ENCODE results near the gene LTBR.
A peak's percentile ranks its signal among the peaks of the same experiment; 100 is the strongest.
"Not testable (repeated sequence)": the region's sequence is repeated elsewhere in the genome, so short reads cannot be mapped to it uniquely, and the experiment has no call there.

The LTBR gene

DNA sequence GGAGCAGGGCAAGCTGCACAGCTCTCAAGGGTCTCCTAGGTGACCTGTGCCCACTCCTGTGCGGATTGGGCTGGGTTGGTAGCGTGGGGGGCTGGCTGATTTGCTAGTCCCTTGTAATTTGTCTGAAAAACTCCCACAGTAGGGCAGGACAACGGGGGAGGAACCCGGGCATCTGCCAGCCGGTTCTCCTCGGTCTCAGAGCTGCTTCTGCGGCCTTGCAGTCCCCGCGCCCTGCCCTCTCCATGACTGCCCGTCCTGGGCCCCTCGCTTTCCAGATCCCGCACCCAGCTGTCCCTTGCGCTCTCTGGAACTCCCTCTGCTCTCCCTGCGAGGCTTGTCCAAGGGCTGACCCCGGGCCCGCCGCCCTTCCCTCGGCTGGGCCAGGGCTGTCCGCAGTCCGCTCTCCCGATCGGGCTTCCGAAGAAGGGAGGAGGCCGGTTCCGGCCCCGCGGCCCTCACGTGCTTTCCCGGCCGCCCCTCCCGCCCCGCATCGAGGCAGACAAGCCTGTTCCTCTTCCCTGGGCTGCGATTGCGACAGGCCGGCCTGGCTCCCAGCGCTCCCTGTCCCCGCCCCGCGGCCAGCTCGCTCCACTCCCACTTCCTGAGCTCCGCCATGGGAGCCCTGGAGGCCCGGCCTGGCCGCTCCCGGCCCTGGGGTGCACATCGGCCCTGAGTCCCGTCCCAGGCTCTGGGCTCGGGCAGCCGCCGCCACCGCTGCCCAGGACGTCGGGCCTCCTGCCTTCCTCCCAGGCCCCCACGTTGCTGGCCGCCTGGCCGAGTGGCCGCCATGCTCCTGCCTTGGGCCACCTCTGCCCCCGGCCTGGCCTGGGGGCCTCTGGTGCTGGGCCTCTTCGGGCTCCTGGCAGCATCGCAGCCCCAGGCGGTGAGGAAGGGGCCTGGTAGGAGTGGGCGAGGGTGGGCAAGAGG, at the start of gene LTBR:
Gene LTBR, plus strand, starts transcription at position 591 of the 927 bp plus-strand sequence. Its CDS starts 197 bp downstream, at position 788.
- DNase-seq, result no peak

DNA sequence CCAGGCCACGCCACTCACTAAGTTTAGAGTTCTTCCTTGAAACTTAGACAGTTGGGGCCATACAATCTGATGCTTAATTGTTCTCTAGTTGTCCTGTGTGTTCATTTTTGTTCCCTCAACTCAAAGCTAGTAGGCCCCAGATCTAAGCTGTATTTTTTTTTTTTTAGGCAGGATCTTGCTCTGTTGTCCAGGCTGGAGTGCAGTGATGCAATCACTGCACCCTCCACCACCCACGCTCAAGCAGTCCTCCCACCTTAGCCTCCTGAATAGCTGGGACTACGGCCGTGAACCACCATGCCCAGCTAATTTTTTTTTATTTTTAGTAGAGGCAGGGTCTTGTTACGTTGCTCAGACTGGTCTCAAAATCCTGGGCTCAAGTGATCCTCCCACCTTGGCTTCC, 49.6 kb upstream of the LTBR start:
- DNase-seq, result no peak

DNA sequence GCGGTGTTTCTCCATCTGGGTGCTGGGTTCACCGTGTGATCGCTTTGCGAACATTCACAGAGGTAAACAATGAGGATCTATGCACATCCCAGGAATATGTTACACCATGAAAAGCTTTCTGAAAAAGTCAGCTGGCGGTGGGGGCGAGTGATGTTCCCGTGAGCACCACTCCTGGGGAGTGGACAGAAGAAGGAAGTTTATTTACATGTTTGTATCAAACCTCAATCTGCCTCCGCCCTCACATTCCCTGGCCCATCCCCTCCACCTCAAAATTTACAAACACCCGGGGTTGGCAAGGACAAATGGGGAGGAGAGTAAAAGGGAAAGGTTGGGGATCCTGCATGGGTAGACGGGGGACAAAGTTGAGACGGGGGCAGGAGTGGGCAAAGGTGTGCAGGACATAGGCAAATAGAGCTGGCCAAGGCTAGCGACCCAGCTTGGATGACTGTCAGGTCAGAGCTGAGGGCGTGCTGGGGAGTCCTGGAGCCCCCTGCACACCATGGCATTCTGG, 49.0 kb upstream of the LTBR start:
- no peak for DNase-seq

DNA sequence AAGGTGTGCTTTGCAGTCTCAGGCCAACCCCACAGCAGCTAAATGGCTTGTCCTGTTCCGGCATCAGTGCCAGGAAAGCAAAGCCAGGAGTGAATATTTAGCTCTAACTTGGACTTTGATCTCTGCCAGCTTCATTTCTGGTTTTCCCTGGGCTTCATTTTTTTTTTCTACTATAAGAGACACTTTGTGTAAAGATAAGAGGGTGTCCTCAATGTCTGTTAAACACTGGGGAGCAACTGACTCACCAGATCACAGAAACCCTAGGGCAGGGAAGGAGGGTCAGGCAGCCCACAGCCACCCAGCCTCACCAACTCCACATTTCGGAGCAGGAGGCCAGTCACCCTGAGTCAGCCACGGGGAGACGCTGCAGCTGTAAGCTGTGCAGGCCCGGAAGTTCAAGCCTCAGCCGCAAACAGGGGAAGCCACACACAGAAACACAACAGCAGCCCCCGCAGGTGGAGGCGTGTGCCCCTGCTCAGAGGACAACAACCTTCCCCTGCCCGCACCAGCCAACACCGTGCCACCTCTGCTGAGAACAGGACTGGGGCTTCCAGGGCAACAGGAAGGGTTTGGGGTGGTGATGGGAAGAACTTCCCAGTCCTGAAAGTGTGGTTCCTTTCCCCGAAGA, 48.4 kb upstream of the LTBR start:
- DNase-seq, result peak; percentile 94

DNA sequence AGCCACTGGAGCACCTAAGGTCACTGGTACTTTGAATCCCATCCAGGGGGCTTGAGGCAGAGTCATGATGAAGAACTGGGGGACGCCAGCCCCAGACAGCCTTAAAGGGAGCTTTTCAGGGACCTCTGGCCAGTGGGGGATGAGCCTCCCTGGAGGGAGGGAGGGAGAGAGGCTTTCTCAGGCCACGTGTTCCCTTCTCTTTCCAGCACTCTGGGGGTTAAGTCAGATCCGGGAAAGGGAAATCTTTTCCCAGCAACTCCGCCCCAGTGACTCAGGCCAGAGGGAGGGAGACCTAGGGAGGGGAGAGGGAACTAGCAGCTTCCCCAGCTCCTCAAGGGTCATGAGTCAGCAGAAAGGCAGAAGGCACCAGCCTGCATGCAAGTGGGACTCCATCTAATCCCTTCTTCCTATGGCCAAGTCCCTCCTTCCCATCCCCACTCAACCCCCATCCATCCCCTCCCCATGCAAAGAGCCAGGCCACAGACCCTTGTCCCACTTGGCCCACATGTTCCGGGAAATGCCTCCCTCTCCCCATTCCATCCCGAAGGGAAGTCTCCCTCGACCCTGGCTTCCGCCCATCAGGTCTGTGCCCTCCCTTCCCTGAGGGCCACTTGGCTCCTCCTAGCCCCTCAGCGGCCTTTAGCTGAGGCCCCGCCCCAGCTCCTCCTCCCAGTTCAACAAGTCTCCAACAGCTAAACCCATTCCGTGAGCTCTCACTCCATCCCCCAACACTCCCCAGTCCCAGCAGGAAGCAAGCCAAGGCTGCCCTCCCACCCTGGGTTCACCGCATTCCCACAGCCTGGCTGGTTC, 47.7 kb upstream of the LTBR start:
- DNase-seq, result peak; percentile 81

DNA sequence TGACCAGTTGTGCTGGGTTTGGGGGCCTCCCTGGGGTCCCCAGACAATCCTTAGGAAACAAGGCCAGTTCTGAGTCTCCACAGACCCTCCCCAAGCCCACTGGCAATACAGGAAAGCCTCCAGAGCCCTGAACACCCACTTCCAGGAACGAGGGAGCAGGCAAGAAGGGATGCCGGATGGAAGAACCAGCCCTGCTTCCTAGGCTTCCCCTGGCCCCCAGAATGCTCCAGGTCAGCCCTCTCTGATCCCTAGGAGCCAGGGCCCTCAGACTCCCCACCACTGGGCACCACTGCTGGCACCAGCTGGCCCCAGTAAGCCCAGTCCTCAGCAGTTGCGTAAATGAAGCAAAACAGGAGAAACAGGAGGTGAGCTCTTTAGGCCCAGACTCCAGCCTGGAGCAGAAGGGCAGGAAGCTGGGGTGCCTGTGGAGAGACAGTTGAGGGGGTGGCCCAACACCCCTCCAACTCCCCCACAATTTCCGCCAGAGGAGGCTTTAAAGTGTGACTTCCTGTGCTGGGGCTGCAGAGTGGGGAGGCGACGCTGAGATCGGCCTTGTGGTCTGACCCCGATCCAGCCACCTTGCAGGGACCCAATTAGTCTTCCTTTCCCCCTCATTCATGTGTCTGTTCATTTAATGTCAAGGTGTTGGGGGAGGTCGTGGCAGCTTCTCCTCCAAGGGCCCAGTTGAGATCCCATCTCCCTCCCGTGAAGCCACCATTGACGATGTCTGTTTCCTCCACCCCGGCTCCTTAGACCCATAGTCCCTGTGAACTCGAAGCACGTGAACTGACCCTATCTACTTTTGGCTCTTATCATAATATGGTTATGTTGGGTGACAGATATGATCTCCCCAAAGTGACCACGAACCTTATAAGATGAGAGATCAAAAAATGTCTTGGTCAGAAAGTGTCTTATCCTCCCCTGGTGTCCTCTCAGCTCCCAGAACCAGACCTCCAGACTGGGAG, 46.8 kb upstream of the LTBR start:
- peak; percentile 84 for DNase-seq

DNA sequence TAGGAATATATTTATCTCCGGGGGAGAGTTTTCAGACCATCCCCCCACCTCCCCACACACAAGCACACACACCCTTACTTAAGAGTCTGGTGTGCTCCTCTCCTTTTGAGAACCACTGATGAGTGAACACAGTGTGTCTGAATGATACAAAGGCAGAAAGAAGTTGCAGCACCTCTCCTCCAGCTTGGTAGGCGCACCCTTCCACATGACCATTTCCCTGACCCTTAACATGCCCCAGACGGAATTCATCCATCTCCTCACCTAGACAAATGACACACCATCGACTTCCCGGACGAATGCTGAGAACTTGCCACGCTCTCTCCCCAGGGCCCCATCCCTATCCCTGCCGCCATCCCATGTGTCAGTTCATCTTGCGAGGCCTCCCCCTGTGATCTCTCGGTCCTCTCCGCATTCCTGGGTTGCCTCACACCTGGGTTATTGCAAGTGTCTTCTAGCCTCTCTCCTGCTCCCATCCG, 46.0 kb upstream of the LTBR start:
- DNase-seq, result no peak

DNA sequence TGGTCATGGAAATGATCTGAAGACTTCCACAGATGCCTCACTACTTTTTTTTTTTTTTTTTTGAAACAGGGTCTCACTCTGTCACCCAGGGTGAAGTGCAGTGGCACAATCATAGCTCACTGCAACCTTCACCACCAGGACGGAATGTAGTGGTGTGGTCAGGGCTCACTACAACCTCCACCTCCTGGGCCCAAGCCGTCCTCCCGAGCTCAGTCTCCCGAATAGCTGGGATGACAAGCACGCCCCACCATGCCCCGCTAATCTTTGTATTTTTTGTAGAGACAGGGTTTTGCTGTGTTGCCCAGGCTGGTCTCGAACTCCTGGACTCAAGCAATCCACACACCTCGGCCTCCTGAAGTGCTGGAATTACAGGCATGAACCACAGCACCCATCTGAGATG, 45.4 kb upstream of the LTBR start:
- not testable (repeated sequence) for DNase-seq

DNA sequence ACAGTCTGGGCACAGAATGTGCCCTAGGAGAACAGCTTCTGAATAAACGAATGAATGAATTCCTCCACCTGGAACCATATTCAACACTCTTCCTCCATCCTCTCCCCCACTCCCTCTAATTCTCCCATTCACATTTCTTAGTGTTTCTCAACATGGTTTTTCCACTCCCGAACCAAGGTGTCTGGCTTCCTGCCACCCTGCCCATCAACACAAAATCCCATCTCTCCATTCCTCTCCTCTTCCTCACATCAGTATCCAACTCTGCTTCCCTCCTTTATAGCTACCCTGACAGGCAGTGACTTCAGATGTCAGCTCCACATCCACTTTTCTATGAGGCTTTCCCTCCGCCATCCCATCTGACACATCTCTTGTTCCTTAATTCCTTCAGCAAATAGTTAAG, 45.0 kb upstream of the LTBR start:
- no peak for DNase-seq

DNA sequence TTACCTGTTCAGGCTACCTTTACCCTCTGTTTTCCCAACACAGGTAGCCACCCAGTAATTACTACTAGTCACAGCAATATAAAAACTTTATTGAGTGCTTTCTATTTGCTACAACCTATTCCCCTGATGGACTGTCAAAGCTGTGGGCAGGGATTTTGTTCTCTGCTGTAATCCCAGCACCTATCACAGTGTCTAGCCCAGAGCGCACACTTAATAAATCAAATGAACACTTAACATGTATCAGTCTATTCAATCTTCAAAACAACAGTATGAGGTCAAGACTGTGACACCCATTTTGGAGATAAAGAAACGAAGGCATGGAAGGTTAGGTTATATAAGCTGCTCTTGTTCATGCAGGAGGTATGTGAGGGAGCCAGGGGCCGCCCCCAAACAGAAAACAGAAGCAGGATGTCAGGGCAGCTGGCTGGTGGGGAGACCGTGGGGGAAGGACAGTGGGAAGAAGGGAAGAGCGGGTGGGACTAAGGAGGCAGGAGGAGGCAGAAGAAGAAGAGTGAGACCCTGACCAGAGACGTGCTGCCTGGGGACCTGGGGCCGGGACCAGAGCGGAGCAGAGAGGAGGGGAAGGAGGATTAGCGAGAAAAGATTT, 43.8 kb upstream of the LTBR start:
- DNase-seq, result no peak

DNA sequence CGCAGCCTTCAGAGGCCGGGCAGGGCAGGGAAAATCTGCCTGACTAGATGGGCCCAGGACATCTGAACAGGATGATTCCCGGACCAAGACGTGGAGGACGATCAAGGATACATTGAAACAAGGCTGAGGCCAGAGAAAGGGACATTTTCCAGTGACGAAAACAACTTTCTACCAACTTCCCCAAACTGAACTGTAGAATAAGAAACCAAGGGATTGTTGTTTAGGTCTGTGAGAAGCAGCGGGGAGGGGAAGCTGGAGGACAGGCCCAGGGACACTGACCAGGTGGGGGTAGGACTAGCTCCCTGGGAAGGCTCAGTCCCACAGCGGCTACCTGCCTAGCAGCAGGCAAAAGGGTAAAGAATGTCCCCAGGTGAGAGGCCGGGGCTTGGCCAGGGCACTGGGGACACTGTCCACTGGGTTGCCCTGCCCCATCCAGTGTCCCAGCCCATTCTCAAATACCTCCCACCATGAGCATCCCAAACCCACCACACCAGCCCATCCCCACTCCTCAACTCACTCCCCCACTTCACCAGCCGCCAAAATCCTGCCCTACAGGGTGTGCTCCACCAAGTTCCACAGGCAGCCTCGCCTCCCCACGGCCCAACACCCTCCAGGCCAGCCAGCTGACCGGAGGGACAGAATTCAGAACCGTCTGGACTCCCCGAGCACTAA, 43.1 kb upstream of the LTBR start:
- no peak for DNase-seq

DNA sequence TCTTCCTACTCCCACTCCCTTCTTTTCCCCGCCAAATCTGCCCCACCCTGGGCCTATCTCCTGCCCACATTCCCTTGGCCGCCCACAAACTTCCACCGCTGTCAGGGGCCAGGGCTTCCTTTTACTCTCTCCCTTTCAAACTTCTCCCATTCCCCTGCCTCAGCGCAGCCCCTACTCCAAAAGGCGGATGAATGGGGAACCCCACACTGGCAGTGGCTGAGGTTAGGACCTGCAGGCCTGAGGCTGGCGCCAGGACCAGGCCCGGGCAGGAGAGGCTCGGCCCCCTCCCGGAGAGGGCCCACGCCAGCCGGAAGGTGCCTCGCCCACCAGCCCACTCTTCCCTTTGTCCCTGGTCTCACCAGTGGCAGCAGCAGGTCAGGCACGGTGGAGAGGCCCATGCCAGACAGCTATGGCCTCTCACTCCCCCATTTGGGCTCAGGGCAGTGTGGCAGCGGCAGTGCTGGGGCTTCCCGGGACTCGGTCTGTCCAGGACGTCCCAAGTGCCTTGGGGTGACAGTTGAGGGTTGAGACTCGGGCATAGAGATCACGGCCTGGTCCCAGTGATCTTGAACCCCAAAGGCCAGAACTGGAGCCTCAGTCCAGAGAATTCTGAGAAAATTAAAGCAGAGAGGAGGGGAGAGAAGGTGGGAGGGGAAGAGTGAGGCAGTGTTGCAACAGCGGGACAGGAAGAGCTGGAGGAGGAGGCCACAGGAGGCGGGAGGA, 42.4 kb upstream of the LTBR start, which contains the start of gene TNFRSF1A:
Gene TNFRSF1A, minus strand, starts transcription at position 660 of the 723 bp plus-strand sequence. Its CDS starts 262 bp downstream, at position 398.
- DNase-seq, result peak; percentile 79

DNA sequence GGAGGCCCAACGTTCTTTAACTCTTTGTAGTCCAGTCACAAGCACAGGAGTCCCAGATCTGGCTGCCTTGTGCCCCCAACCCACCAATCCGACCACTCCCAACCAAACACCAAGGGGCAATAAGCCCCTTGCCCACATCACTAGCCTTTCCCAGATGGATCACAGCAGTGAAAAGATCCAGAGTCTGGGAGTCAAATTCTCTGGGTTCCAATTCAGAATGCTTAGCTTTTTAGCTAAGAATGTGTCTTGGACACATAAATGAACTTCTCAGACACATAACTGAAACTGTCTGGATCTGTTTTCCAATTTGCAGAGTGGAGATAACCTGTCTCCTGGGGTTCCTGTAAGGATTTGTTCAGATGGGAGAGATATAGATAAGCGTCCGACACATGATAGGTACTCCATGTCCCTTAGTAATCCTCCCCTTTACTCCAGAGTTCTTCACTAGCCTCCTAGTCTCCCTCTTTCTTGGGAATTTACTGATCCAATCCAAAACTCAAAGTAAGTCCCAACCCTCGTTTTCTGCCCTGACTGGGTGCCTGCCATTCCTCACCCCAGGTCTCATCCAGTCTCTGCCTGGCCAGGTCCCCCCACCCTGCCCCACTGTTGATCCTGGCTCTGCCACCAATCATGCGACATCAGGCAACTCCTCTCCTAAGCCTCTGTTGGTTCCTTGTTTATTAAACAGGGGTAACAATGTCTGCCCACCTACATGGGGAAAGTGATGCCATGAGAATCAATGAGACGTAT, 41.6 kb upstream of the LTBR start:
- no peak for DNase-seq

DNA sequence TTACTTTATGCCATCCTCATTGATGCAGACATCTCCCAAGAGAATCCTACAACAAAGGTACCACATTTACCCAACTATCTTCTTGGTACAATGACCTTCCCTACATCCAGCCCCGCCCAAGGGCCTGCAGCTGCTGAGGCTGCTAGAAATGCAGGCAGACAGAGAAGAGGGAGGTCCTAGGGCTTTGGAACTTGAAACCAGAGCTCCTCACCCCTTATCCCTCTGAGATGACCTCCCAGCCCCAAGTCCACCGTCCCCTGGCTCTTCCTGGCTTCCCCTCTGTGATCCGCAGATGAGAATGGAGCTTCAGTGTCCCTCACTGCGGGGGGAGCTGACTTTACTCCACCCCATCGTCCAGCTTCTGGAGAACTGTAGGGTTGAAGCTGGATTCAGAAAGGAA, 40.4 kb upstream of the LTBR start:
- no peak for DNase-seq

DNA sequence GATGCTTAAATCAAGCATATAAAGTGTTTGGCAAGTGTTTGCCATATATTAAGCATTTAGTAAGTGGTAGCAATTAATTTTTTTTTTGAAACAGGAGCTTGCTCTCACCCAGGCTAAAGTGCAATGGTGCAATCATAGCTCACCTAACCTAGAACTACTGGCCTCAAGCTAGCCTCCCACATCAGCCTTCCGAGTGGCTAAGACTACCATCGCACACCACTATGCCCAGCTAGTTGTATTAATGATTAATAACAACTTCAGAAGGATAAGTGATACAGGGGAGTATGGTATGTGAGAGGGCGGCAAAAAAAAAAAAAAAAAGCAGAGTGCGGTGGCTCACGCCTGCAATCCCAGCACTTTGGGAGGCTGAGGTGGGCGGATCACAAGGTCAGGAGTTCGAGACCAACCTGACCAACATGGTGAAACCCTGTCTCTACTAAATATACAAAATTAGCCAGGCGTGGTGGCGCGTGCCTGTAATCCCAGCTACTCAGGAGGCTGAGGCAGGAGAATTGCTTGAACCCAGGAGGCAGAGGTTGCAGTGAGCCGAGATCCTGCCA, 39.8 kb upstream of the LTBR start:
- DNase-seq, result not testable (repeated sequence)

DNA sequence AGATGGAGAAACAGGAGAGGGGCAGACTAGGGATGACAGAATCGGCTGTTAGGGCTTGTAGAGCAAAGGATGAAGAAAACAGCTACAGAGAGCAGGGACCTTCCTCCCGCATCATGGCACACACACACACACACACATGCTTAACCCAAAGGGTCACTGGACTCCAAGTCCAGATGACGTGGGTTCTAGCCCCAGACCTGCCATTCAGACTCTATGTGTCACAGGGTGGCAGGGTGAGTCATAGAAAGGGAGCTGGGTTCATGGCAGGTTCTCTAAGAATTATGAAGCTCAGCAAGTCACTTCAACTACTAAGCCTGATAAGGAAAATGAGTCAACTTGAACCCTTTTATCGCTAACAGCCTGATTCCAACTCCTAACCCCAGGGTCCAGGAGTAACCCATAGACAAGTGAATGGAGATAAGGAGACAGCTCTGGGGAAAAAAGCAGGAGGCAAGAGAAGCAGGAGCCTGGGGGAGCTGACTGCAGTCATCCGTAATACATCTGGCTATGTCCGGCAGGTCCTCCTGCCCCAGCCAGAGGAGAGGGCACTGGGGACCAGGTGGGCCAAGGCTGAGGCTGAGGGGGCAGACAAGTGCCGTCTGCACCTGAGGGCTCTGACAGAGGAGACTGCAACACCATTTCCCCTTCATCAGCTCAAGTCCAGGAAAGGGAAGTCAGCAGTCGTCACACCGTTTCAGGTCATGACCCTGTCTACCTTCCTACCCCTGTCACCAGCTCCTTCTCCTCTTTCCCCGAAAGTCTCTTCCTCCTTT, 38.5 kb upstream of the LTBR start:
- DNase-seq, result peak; percentile 77

DNA sequence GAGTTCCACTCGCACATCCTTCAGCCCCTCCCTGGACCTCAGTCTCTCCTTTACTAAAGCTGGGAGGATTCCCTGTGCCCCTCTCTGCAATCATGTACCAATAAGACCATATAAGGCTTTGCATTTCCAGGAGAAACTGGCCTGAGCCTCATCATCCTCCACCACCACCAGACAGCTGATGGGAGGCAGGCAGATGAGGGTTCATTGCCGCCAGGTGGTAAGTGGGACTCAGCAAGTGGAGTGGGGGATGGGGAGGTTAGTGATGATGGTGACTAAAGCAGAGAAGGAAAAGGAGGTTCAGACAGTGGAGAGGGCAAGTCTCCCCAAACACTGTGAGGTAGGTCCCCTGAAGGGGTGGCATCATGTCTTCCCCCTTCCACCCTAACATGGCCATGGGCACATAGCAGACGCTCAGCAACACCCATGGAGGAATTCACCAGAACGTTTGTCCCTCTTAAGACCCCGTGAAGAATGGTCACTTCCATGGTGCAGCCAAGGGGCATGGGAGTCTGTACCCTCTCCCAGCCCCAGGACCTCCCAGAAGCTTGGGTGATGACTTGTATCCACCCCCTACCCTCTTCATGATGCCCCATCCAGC, 37.6 kb upstream of the LTBR start:
- DNase-seq, result no peak

DNA sequence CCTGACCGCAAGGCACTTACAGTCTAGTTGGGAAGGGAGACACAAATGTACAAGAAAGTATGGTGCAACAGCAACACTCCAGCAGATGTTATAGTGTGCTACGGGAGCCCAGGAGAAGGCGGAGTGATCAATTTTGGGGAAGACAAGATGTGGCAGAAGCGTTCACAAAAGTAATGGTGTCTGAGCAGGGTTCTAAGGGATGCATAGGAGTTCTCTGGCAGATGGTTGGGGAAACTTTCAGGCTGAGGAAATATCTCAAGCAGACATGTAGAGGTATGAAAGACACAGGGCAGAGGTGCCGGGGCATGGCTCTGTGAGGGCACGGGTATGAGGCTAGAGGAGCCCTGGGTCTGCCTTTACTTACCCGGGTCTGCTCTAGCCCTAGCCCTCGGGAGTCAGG, 37.0 kb upstream of the LTBR start:
- no peak for DNase-seq
